Activated CD4-positive, alpha-beta T cell treated with anti-CD3 and anti-CD28 coated beads, Interleukin-2, amount 50 U/mL, for 16 hours (primary cell): Measurements from ENCODE around the gene VAMP2.

Experiments used
- DNase-seq: peaks from one replicate; pipeline ENCODE4 v3.0.0-alpha.2; 2020

VAMP2 gene

DNA sequence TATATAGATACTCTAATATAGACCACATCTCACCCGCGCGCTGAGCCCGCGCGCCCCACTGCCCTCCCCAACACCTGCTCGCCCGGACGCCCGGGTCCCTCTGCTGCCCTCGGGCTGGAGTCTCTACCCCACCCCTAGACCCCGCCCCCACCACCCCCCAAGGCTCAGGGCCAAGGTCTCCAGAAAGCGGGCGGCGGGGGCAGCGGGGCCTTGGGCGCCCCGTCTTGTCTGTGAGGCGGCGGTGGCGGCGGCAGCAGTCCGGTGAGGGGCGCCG, 41.4 kb downstream of the VAMP2 start:
- no peak for DNase-seq

DNA sequence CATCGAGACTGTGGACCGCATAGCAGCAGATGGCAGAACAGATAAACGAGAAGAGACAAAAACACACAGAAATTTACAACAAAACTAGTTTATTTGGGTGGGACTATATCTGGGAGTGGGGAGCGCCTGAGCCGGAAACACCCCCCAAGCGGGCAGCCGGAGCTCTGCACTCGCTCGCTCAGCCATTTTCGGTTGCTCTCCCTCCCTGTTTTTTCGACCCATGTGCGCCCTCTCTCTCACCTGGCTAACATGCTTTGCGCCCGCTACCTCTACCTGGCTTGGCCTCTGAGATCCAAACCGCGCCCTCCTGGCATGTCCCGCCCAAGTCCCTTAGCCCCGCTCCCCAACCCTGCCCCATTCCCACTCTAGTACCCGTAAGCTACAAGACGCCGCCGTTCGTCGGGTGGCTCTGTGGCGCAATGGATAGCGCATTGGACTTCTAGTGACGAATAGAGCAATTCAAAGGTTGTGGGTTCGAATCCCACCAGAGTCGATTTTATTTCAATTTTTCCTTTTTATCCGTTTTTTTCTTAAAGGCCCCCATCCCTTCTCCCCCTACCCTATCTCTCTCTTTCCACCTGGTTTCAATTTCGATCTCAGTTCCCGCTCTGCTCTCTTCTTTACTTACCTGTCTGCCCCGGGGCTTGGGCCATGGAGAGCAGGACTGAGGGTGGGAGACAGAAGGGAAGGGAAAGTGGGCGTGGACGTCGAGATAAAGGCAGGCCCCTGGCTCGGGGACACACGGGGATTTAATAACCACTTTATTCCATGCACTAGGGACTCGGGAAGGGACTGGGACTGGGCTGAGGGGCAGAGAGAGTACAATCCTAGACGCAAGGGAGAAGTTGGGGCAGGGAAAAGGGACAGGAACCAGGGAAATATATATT, 42.0 kb downstream of the VAMP2 start:
- peak; percentile 90 for DNase-seq

DNA sequence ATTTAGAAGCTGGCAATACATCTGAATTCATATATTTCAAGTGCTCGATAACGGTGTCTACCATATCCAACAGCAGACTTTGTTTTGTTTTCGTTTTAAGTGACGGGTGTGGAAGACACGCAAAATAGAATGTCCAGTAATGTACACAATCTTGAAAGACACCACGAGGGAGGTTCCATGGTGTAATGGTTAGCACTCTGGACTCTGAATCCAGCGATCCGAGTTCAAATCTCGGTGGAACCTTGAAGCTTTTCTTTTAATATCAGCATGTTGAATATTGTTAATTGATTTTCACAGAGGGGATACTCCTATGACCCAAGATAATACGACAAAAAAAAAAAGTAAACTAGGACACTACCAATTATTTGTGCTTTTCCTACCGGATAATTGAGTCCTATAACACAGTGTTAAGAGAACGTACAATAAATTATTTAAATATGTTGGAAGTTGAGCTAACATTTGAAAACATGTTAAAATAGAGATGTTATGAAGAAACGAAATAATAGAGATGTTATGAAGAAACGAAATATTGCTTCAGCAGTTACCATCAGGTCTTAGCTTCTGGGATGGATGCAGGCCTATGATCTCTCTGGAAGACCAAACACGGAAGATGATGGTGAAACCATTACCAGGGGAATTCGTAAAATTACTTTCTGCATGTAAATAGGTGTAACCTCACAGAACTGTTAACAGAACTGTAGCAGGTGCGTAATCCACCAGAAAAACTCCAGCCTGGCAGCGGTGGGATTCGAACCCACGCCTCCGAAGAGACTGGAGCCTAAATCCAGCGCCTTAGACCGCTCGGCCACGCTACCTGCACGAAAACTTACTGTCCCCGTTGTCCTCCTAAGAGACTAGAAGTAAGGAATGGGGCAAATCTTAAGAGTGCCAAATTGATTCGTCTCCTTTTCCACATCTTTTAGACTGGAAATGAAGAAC, 42.9 kb downstream of the VAMP2 start:
- peak; percentile 95 for DNase-seq

DNA sequence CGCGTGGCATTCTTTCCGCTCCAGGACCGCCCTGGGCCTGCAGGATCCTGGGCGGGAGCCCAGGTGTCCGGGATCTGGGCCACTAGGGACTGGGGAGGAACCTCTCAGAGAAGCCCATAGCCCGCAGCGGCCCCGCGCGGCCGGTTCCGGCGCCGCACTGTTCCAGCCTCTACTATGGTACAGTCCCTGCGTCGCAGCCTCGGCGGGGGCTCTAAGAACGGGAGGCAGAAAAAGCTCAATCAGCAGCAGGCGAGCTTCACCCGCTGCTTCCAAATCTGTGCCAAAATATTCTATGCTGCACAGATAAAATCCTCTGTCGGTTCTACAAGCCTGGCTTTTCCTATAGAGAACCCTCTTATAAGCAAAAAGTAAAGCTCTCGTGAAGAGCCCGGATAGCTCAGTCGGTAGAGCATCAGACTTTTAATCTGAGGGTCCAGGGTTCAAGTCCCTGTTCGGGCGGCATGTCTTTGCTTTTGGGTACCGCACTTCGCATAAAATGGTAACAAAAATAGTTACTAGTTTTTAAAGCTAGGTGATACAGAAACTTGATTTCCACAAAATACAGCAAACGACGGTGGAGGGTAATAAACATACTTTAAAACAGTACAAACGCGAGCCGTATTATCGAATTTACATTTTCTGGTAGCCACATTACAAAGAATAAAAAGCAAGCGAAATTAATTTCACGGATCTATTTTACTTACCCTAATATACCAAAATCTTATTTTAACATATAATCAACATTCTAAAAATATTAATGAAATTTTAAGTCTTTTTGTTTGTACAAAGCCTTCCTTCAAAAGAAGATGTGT, 43.8 kb downstream of the VAMP2 start:
- DNase-seq = peak; percentile 90

DNA sequence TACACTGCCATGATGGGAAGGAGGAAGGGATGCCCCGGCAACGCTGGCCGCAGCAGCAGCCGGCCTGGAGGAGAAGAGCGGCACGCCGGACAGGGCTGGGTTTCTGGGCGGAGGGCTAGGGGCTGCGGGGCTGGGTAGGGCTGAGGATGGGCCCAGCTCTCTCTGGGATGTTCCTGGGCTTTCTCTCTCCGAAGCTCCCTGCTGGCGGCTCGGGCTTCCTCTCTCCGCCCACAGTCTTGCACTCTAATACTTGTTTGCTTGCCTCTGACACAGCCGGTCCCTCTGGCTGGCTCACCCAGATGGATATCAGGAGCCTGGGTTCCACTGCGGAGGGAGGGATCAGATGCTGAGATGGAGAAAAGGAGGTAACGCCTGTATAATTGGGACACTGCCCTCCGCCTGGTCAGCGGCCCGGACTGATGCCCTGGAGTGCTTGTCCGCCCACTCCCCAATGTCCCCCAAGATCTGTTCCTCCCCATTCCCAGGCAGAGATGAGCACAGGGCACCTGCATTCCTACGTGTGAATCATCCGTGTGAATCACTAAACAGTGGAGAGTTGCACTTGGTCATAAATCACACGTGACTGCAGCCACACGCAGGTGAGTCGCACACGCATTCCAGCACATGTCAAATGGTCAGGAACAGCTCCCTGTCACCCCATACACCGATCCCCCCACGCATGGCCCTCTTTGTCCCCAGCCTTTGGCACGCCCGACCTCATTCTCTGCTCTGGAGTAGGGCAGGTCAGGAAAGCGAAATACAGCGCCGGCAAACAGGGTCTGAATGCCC, 44.6 kb downstream of the VAMP2 start, which contains the start of gene ALOXE3:
ALOXE3 (minus strand) TSS at position 535 of the 789 bp plus-strand sequence; CDS start at position 11, 524 bp downstream.
- no peak for DNase-seq

DNA sequence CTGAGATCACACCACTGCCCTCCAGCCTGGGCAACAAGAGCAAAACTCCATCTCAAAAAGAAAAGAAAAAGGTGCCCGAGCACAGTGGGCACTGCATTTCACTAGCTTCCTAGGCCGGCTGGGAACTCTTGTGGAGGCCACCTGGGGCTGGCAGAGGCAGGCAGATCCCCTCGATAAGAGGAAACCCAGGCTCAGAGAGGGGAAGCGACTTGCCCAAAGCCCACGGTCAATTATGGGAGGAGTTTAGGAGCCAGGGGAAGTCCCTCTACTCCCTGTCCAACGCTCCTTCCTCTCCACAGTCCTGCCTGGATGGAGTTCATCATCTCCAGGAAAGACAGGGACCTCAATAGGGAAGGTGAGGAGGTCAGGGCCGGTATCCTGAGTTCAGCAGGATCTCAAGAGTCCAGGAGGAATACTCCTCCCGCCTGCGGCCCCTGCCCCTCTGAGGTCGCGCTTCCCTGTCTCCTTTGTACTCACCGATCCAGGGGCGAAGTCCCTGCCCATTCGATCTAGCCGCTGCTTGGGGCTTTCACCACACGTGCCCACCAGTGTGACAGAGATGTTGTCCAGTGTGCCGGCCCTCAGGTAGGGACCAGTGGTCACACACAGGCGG, 45.3 kb downstream of the VAMP2 start:
- DNase-seq = no peak

DNA sequence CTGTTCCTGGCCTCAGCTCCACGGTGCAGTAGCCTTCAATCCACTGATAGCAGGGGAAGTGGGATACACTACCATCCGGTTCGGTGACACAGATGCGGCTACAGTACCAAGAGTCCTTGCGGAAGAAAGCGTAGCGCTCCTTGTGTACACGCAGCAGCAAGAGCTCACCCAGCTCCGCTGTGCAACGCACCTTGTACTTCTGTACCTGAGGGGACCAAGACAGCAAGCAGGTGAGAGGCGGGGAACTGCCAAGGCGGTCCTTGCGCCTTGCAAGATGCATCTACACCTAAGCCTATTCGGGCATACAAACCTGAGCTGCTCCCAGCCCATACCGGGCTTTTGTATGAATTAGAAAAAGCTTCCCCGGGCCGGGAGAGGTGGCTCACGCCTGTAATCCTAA, 46.0 kb downstream of the VAMP2 start:
- no peak for DNase-seq

DNA sequence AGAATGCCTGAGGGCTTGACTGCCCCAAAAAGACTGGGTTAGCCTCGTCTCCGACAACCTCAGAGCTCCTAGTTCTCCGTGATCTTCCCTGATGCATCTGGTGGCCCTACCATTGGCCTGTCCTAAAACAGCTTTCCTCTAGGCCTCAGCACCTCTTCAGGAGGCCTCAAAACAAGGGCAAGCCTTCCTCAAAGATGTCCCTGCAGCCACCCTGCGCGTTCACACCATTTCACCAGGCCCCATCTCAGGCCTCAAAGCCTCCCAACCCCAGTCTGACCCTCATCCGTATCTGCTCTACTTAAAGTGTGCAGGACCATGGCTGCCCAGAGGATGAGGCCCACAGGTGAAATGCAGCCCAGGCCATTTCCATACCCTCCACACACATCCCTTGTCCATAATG, 51.8 kb downstream of the VAMP2 start:
- DNase-seq = no peak

DNA sequence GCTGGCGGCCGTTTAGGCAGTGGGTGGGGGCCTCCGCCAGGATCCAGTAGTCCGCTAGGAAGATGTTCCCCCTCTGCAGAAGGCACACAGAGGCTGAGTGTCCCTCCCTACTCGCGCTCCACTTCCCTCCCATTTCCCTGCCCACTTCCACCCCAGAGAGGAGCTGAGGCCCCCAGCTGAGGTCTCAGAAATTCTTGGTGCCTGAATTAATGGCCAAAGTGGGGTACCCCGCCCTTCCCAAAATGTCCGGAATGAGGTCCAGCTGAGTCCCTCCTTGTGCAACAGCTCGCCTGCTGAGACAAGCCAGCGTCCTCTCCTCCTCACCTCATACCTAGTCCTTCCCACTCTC, 52.3 kb downstream of the VAMP2 start:
- DNase-seq = no peak

DNA sequence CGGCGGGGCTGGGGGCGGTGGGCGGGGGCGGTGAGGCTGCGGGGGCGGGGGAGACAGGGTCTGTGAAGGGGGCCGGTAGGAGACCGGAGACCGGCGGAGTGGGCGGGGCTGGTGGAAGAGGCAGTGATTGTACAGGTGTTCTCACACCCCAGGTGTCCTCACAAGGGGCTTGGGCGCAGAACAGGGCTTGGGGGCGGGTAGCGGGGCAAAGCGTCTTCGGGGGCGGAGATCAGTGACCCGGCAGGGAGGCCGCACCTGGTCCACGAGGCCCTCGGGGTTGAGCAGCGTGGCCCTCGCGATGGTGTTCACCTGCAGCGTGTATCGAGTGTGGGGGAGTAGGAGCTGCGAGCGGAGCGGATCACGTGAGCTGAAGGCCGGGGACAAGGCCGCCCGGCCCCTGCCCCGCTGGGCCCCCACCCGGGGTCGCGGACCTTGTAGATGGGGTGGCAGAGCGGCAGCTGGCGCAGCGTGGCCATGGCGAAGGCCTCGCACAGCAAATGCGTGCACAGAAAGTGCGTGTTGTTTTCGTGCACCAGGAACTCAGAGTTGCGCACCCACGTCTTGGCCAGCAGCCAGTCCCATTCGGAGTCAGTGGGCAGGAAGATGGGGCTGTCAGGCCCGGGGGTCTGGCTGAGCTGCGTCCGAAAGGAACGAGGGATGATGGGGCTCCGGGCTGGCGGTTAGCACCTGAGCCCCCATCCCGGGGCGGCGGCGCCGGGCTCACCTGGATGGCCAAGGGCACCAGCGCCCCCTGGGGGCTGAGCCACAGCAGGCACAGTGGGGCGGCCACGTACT, 52.9 kb downstream of the VAMP2 start:
- peak; percentile 68 for DNase-seq
